Measurements from ENCODE around the gene IDH3B.
"Not testable (repeated sequence)": the region's sequence is repeated elsewhere in the genome, so short reads cannot be mapped to it uniquely, and the experiment has no call there.

The IDH3B gene

DNA sequence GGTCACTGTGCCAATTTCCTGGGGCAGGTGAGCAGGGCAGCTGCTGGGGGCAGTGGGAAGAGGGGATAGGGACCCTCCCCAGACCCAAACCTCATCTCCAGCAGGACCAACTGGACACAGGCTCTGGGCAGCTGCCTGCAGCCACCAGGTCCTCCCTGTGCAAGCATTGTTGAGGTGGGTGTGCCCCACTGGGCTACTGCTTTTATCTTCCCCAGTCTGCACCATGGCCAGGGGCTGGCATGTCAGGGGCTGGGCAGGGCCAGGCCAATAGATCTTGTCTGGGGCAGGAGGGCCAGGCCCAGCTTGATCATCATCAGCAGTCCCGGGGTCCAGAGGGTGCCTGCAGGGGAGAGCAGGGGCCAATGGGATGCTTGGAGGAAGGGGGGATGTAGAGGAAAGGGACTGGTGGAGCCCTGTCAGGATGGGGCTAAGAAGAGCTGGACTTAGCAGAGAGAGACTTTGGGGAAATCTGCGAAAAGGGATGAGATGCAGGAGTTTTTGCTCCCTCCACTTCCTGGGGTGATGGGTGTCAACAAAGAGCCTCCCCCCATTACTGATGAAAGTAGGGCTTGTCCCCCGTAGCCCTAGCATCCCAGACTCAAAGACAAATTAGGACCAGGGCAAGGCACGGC, 34.3 kb upstream of the IDH3B start:
- H3K4me1 Mint-ChIP-seq, result no peaks in the 10 kb centered on the region
- no peaks in the 10 kb centered on the region for H3K9me3 Mint-ChIP-seq
- peaks cover 9% of the 10 kb centered on the region for H3K27me3 Mint-ChIP-seq
- H3K4me3 Mint-ChIP-seq, result no peak overlapping the region
- H3K36me3 Mint-ChIP-seq, result peaks cover 1% of the 10 kb centered on the region
- H3K27ac Mint-ChIP-seq, result peak overlapping the region; percentile 46

DNA sequence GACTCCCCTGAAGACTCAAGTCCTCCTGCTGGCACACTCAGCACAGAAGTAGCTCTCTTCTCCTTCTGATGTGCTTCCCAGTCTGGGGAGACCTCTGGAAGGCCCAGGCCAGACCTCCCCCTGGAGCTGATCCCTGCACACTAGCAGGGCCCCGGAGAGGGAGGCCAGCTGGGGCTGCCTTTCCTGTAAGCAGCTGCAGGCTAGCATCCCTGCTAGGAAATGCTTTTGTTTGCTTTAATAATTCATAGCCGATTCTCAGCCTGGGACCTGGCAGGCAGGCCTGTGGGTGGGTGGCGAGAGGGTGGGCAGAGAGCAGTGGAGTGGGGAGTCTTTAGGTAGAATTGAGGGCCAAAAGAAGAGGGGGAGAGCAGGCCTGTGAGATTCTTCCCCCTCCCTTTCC, 33.8 kb upstream of the IDH3B start:
- Mint-ChIP-seq H3K27me3 (peaks cover 9% of the 10 kb centered on the region), H3K27ac (no peak overlapping the region), H3K36me3 (peaks cover 1% of the 10 kb centered on the region), H3K4me3 (no peak overlapping the region), H3K9me3 (no peaks in the 10 kb centered on the region), H3K4me1 (no peaks in the 10 kb centered on the region)

DNA sequence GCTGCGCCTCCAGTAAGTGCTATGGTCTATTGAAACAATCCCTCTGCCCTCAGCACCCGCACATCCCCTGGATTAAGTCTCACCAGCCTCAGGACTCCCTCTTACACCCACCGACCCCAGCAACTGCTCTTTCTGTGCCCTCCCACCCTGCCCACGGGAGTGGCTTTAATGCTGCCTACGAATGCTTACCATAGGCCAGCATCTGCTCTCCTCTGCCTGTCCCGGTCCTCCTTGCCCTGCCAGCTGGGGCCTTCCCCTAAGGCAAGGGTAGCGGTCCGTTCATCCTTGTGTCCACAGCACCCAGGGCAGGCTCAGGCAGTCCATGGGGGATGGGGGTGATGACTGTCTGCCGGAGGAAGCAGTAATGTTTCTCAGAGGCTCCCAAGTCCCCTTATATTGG, 32.6 kb upstream of the IDH3B start:
- Mint-ChIP-seq H3K27ac (no peak overlapping the region), H3K9me3 (no peaks in the 10 kb centered on the region), H3K36me3 (peaks cover 1% of the 10 kb centered on the region), H3K4me1 (peaks cover 6% of the 10 kb centered on the region), H3K4me3 (no peak overlapping the region), H3K27me3 (peaks cover 12% of the 10 kb centered on the region)

DNA sequence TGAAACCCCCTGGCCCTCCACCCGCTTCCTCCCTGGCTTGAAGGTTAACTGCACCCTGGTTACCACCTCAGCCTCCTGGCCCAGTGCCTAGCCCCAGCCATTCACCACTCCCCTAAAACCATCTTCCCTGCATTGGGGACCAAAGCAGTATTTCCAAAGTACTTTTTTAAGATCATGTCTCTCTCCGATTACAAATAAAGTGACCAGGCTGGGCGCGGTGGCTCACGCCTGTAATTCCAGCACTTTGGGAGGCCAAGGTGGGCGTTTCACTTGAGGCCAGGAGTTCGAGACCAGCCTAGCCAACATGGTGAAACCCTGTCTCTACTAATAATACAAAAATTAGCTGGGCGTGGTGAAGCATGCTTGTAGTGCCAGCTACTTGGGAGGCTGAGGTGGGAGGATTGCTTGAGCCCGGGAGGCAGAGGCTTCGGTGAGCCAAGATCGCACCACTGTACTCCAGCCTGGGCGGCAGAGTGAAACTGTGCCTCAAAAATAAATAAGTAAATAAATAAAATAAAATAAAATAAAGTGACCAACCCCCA, 32.0 kb upstream of the IDH3B start:
- peaks cover 12% of the 10 kb centered on the region for H3K27me3 Mint-ChIP-seq
- not testable (repeated sequence) for H3K27ac Mint-ChIP-seq, H3K4me3 Mint-ChIP-seq, H3K36me3 Mint-ChIP-seq, H3K9me3 Mint-ChIP-seq
- H3K4me1 Mint-ChIP-seq, result peaks cover 12% of the 10 kb centered on the region

DNA sequence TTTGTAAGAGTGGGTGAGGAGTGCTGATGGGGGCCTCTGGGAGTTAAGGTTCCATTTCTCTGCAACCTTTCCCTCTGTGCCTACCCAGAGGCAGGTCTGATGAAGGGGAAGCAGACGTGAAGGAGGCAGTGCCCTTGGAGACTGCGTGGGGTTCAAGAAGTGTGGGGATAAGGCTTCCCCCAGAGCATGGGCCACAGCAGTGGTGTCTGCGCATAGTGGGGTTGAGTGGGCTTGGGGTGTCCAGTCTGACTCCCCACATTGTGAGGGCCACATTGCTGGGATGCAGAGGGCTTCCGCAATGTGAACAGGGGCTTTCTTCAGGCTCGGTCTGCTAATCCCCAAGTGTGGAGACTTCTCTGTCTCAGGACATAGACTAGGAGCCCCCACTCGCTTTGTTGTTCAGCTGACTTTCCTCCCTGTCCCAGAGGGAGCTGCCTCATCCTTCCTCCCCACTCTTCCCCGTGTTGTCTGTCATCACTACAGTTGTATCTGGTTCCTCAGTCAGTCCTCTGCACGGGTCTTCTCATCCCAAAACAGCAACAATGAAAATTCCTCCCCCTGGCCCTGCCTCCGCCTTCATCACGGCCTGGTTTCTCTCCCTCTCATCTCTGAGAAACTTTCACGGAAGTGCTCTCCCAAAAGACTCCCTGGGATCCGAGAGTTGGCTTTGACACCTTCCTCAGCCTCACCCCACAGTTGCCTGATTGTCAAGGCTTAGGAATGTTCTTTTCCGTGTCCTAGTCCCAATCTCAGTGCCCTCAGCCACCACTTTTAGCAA, 31.4 kb upstream of the IDH3B start:
- Mint-ChIP-seq H3K4me1 (peaks cover 14% of the 10 kb centered on the region), H3K27me3 (peaks cover 12% of the 10 kb centered on the region), H3K4me3 (peak overlapping the region; percentile 53), H3K9me3 (no peaks in the 10 kb centered on the region), H3K36me3 (peaks cover 1% of the 10 kb centered on the region), H3K27ac (peak overlapping the region; percentile 77)

DNA sequence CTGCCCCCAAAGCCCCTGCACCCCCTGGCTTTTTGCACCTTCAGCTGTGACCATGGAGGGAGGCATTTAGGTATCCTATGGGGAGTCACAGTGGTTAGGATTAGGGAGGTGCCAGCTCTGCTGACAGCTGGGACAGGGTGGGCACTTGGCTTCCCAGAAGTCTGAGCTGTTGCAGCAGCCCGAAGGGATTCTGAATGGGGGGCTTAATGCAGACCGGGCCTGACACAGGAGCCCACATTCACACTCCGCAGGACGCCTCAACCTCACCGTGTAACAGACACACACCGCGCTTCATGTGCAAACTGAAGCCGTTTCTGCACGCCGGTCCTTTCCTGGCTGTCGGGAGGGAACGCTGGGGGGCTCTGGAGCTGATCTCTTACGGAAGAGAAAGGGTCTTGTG, 30.5 kb upstream of the IDH3B start:
- H3K9me3 Mint-ChIP-seq, result no peaks in the 10 kb centered on the region
- peaks cover 14% of the 10 kb centered on the region for H3K4me1 Mint-ChIP-seq
- H3K27me3 Mint-ChIP-seq, result peaks cover 12% of the 10 kb centered on the region
- H3K36me3 Mint-ChIP-seq, result peaks cover 1% of the 10 kb centered on the region
- H3K4me3 Mint-ChIP-seq, result no peak overlapping the region
- no peak overlapping the region for H3K27ac Mint-ChIP-seq

DNA sequence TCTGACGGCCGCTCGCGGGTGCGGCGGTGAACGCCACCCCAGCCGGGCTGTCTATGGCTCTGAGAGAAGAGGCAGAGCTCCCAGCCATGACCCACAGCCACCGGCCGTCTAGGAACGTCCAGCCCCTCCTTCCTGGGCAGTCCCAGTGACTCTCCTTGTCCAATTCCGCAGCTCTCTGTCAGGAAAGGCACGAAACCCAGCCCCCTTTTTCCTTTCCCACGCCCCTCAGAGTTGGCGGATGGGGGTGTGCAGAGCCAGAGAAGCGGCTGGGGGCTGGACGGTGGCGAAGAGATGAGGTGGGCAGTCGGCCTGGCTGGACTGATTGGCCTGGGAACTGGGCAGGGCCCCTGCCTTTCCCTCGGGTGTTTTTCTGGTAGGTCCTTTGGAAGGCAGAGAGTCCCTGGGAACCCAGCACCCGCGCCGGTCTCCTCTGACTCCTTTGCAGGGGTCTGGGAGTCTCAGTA, 30.0 kb upstream of the IDH3B start:
- Mint-ChIP-seq H3K9me3 (no peaks in the 10 kb centered on the region), H3K27me3 (peaks cover 12% of the 10 kb centered on the region), H3K4me3 (no peak overlapping the region), H3K36me3 (peaks cover 1% of the 10 kb centered on the region), H3K27ac (no peak overlapping the region), H3K4me1 (peaks cover 14% of the 10 kb centered on the region)

DNA sequence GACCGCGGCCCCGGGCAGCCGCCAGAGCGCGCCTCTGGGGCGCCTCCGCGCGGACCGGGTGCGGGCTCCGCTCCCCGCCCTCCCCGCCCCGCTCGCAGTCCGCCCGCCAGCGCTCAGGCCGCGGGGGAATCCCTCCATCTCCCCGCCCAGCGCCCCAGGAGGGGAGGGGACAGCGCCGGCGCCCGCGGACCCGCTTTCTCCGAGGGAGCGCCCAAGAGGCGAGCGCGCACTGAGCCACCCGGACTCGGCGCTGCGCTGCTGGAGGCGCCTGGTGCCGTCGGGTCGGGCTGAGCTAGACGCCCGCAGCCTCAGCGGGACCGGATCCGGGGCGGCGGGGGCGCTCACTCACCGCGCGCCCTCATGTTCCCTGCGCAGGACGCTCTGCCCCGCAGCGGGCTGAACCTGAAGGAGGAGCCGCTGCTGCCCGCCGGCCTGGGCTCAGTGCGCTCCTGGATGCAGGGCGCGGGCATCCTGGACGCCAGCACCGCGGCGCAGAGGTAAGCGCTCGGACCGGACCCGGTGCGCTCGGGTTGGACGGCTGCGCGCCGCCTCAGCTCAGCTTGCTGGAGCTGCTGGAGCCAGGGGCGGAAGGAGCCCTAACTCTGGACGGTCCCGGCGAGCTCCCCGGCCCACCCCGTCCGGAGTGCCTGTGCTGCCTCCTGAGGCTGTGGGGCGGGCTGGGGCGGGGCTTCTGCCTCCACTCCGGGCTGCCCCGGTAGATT, 29.4 kb upstream of the IDH3B start:
- Mint-ChIP-seq H3K4me3 (no peak overlapping the region), H3K4me1 (peaks cover 16% of the 10 kb centered on the region), H3K27me3 (peaks cover 12% of the 10 kb centered on the region)

DNA sequence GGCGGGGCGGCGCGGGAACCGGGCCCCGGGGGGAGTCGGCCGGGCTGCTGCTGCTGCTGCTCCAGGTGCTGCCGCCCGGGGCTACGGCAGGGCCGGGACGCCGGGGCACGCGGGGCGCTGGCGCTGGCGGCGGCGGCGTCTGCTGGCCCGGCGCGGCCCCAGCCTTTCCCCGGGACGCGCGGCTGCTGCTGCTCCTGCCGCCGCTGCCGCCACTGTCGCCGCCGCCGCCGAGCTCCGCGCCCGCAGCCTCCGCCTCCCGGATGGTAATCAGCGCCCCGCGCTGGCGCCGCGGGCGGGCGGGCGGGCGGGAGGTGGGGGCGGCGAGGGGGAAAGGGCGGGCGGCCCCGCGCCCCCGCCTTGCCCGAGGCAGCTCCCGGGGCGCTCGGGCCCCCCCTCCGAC, 28.9 kb upstream of the IDH3B start:
- Mint-ChIP-seq H3K27ac (no peak overlapping the region), H3K4me3 (no peak overlapping the region), H3K4me1 (peaks cover 22% of the 10 kb centered on the region), H3K36me3 (peaks cover 1% of the 10 kb centered on the region), H3K9me3 (no peaks in the 10 kb centered on the region), H3K27me3 (peaks cover 12% of the 10 kb centered on the region)

More for the DNA sequence above, 29.4 kb upstream of the IDH3B start:
- Mint-ChIP-seq H3K27ac (no peak overlapping the region), H3K9me3 (no peaks in the 10 kb centered on the region), H3K36me3 (peaks cover 1% of the 10 kb centered on the region)

DNA sequence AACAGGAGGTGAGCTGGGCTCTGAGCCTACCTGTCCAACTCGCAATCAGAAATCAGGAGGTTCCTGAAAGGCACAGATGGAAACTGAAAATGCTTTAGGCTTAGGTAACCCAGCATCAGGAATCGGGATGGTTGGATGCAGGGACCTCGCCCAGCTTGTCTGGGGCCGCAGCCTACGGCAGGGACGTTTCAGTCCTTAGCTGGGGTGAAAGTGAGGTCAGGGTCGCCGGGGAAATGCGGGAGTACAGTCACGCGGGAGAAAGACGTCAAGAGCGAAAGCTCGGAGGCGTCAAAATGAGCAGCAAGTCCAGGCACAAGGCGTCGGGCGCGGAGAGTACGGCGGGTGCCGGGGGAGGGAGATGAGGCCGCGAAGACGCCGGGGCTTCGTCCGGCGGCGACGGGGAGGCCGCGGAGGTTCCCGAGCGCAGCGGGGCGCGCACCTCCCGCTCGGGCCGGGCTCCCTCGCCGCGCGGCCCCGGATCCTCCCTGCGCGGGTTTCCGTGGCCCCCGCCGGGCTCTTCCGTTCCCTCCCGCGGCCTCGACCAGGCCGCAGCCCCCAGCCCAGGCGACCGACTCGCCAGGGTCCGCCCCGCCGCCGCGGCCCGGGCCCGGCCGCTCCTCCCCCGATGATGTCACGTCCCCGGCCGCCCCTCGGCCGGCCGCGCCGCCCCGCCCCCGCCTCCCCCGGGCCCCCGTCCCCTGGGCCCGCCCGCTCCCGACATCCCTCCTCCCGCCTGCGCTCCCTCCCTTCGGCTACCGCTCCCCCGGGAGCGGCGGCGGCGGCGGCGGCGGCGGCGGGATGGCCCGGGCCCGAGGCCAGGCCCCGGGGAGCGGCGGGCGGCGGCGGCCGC, 28.2 kb upstream of the IDH3B start, which contains the start of gene EBF4:
Gene EBF4, plus strand, starts transcription at position 745 of the 850 bp plus-strand sequence. CDS start 866 bp downstream, outside the sequence.
- peaks cover 1% of the 10 kb centered on the region for H3K36me3 Mint-ChIP-seq
- H3K27me3 Mint-ChIP-seq, result peaks cover 12% of the 10 kb centered on the region
- H3K27ac Mint-ChIP-seq, result peak within 1 kb of the TSS; percentile 93
- H3K4me3 Mint-ChIP-seq, result peak within 1 kb of the TSS; percentile 97
- H3K9me3 Mint-ChIP-seq, result no peaks in the 10 kb centered on the region
- peaks cover 28% of the 10 kb centered on the region for H3K4me1 Mint-ChIP-seq

DNA sequence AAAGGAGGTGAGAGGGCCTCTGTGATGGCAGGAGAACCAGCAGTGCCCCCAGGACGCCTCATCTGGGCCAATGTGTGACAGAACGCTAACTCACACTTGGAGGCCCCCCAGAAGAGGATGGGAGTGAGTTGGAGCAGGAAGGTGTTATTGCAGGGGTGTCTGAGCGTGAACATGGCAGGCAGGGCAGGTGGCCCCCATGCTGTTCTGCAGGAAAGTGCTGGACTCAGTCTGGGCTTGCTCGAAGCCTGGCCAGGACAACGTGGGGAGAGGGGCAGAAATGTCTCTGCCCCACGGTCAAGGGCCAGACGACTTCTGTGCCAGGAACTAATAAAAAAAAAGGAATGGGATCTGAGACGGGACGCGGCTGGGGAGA, 27.6 kb upstream of the IDH3B start:
- H3K36me3 Mint-ChIP-seq, result peaks cover 1% of the 10 kb centered on the region
- H3K4me3 Mint-ChIP-seq, result peak overlapping the region; percentile 97
- H3K27me3 Mint-ChIP-seq, result peaks cover 12% of the 10 kb centered on the region
- peak overlapping the region; percentile 93 for H3K27ac Mint-ChIP-seq
- H3K9me3 Mint-ChIP-seq, result no peaks in the 10 kb centered on the region
- peaks cover 28% of the 10 kb centered on the region for H3K4me1 Mint-ChIP-seq

DNA sequence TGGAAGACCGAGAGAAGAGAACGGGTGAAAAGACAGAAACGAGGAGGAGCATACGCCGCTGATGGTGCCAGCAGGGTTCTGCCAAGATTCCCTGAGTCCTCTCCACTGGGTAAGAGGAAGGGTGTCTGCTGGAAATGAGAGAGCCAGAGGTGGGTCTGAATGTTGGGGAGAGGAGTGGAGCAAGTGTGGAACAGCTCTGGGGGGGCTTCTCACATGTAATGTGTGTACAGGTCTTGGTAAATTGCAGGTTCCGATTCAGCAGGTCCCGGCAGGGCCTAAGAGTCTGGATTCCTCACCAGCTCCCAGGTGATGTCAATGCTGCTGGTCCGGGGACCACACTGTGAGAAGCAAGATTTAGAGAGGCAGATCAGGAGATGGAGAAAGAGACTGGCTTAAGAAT, 27.1 kb upstream of the IDH3B start:
- Mint-ChIP-seq H3K27me3 (peaks cover 12% of the 10 kb centered on the region), H3K4me1 (peaks cover 28% of the 10 kb centered on the region), H3K36me3 (peaks cover 1% of the 10 kb centered on the region), H3K27ac (no peak overlapping the region), H3K4me3 (peak overlapping the region; percentile 97), H3K9me3 (no peaks in the 10 kb centered on the region)

DNA sequence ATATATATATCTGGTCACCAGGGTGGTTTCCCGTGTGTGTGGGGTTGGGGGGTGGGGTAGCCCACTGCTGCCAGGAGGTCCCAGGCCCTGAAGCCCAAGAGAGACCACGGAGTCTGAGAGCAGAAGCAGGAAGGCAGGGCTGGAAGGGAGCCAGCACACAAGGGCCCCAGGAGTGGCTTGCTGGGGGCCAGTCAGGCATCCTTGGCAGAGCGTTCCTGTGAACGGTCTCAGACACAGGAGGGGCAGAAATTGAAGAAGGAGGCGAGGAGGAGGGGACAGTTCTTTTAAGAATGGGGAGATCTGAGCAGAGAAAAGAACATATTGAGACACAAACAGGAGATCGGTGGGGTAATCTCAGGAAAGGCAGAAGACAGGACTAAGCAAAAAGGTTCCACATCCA, 26.7 kb upstream of the IDH3B start:
- Mint-ChIP-seq H3K4me3 (peak overlapping the region; percentile 97), H3K9me3 (no peaks in the 10 kb centered on the region)

DNA sequence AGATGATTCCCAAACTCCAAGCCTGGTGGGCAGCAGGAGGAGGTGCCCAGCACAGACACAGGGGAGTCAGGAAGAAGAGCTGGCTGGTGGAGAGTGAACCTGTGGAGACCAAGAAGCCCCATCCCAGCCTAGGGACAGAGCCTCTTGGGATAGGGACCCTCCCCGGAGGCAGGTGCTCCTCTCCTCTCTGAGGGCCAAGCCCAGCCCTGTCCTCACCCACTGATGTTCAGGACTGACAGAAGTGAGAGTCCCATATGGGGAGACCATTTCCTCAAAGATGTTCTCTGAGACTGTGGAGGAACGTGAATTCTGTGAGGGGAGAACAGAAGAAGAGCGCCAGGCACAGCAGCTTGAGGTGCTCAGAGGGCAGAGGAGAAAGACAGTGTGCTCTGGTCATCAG, 26.2 kb upstream of the IDH3B start:
- Mint-ChIP-seq H3K27ac (no peak overlapping the region), H3K36me3 (no peaks in the 10 kb centered on the region), H3K4me3 (no peak overlapping the region), H3K27me3 (peaks cover 7% of the 10 kb centered on the region), H3K4me1 (peaks cover 28% of the 10 kb centered on the region), H3K9me3 (no peaks in the 10 kb centered on the region)

More for the DNA sequence above, 26.7 kb upstream of the IDH3B start:
- H3K4me1 Mint-ChIP-seq, result peaks cover 28% of the 10 kb centered on the region
- peaks cover 10% of the 10 kb centered on the region for H3K27me3 Mint-ChIP-seq
- H3K27ac Mint-ChIP-seq, result no peak overlapping the region
- no peaks in the 10 kb centered on the region for H3K36me3 Mint-ChIP-seq

DNA sequence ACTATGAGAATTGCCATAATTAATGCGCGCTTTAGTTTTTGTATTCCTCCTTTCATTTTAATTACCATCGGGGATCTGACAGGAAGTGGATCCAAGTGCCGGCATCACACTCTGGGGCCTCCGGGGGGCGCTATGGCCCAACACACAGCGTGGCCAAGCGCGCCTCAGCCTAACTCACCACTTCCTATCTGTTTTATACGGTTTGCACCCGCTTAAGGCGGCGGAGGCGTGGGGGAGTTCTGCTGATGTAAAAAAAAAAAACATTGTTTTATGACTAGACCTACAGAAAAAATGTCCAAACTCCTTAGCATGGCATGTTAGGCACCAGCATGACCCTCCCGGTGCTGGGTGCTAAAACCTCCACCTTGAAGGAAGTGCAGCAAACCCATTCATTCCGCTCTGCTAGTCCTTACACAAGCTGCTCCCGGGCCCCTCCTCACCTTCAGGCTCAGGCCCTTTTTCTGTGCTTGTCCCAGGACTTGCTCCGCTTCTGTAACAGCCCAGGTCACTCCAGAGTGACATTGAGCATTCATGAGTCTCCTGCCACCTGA, 24.1 kb upstream of the IDH3B start:
- H3K9me3 Mint-ChIP-seq, result no peaks in the 10 kb centered on the region
- peak overlapping the region; percentile 33 for H3K4me3 Mint-ChIP-seq
- H3K36me3 Mint-ChIP-seq, result no peaks in the 10 kb centered on the region
- peaks cover 3% of the 10 kb centered on the region for H3K27me3 Mint-ChIP-seq
- H3K27ac Mint-ChIP-seq, result peak overlapping the region; percentile 18
- peaks cover 28% of the 10 kb centered on the region for H3K4me1 Mint-ChIP-seq

Data from activated naive CD4-positive, alpha-beta T cell treated with anti-CD3 and anti-CD28 coated beads, Interleukin-2, amount 50 U/mL, for 24 hours (primary cell).